ENCODE results near the gene KLF14. TPM values are rescaled to one million over a fixed set of nuclear protein-coding genes. Genes with fewer than 3 reads are reported as not detected.

KLF14 gene
- total RNA-seq, 2 experiments from 2014 or later: not detected

- no peaks in the 10 kb centered on the region for H3K36me3 Mint-ChIP-seq (ENCODE audit: low read depth)
- H3K4me3 Mint-ChIP-seq: no peak overlapping the region
- no peak for ATAC-seq
- H3K27me3 Mint-ChIP-seq (ENCODE audit: low read depth): peaks cover 27% of the 10 kb centered on the region
- no peak overlapping the region for H3K27ac Mint-ChIP-seq
- DNase-seq: no peak
- H3K4me1 Mint-ChIP-seq (ENCODE audit: low read depth): no peaks in the 10 kb centered on the region
- ChIA-PET CTCF (interaction anchor here (1.4 kb wide), 1 partner anchor 17 kb away, joined by 3 read pairs; no protein-coding TSS in a partner anchor), POLR2A (no interaction called here)
- no peaks in the 10 kb centered on the region for H3K9me3 Mint-ChIP-seq (ENCODE audit: insufficient read depth)
Measured at GRCh38 chr7:130741331-130741995, 7.5 kb upstream of the KLF14 start.

- Mint-ChIP-seq H3K36me3 (ENCODE audit: low read depth) (no peaks in the 10 kb centered on the region), H3K9me3 (ENCODE audit: insufficient read depth) (no peaks in the 10 kb centered on the region), H3K4me3 (no peak overlapping the region), H3K27me3 (ENCODE audit: low read depth) (peaks cover 34% of the 10 kb centered on the region), H3K27ac (no peak overlapping the region), H3K4me1 (ENCODE audit: low read depth) (no peaks in the 10 kb centered on the region)
- ChIA-PET POLR2A (no interaction called here), CTCF (no interaction called here)
- no peak for DNase-seq
- ATAC-seq: no peak
Measured at GRCh38 chr7:130740606-130741005, 6.6 kb upstream of the KLF14 start.

- Mint-ChIP-seq H3K27me3 (ENCODE audit: low read depth) (peaks cover 48% of the 10 kb centered on the region), H3K27ac (no peak overlapping the region), H3K36me3 (ENCODE audit: low read depth) (peaks cover 8% of the 10 kb centered on the region), H3K4me1 (ENCODE audit: low read depth) (peaks cover 11% of the 10 kb centered on the region), H3K9me3 (ENCODE audit: insufficient read depth) (peaks cover 11% of the 10 kb centered on the region), H3K4me3 (no peak overlapping the region)
- ATAC-seq: no peak
- DNase-seq: no peak
- POLR2A ChIA-PET: no interaction called here
- CTCF ChIA-PET: no interaction called here
Measured at GRCh38 chr7:130736298-130736900, 2.4 kb upstream of the KLF14 start.

GRCh38 chr7:130734815-130735716 is 1.1 kb upstream of the KLF14 start:
- POLR2A ChIA-PET: no interaction called here

GRCh38 chr7:130732980-130733930 is 752 bp downstream of the KLF14 start:
- Mint-ChIP-seq H3K27me3 (ENCODE audit: low read depth) (peaks cover 71% of the 10 kb centered on the region), H3K4me3 (peak overlapping the region; percentile 49), H3K4me1 (ENCODE audit: low read depth) (peaks cover 11% of the 10 kb centered on the region), H3K9me3 (ENCODE audit: insufficient read depth) (peaks cover 12% of the 10 kb centered on the region), H3K36me3 (ENCODE audit: low read depth) (peaks cover 8% of the 10 kb centered on the region), H3K27ac (peak overlapping the region; percentile 40)
- peak; percentile 27 for DNase-seq
- CTCF ChIA-PET: no interaction called here
- POLR2A ChIA-PET: no interaction called here
- ATAC-seq: peak; percentile 61

More at GRCh38 chr7:130734815-130735716, 1.1 kb upstream of the KLF14 start:
- Mint-ChIP-seq H3K27me3 (ENCODE audit: low read depth) (peaks cover 60% of the 10 kb centered on the region), H3K9me3 (ENCODE audit: insufficient read depth) (peaks cover 12% of the 10 kb centered on the region), H3K4me3 (peak overlapping the region; percentile 83), H3K4me1 (ENCODE audit: low read depth) (peaks cover 11% of the 10 kb centered on the region), H3K27ac (no peak overlapping the region), H3K36me3 (ENCODE audit: low read depth) (peaks cover 8% of the 10 kb centered on the region)
- DNase-seq (no peak), ATAC-seq (no peak)
- CTCF ChIA-PET: no interaction called here

GRCh38 chr7:130723784-130724183 is 10.2 kb downstream of the KLF14 start:
- Mint-ChIP-seq H3K9me3 (ENCODE audit: insufficient read depth) (no peaks in the 10 kb centered on the region), H3K4me1 (ENCODE audit: low read depth) (no peaks in the 10 kb centered on the region), H3K27ac (no peak overlapping the region), H3K36me3 (ENCODE audit: low read depth) (no peaks in the 10 kb centered on the region), H3K27me3 (ENCODE audit: low read depth) (peaks cover 28% of the 10 kb centered on the region), H3K4me3 (no peak overlapping the region)
- no peak for ATAC-seq
- no peak for DNase-seq
- CTCF ChIA-PET: interaction anchor here (1.1 kb wide), 1 partner anchor 34 kb away, joined by 6 read pairs; no protein-coding TSS in a partner anchor
- POLR2A ChIA-PET: no interaction called here

GRCh38 chr7:130721486-130722277 is 12.3 kb downstream of the KLF14 start:
- no peak overlapping the region for H3K27ac Mint-ChIP-seq
- H3K4me1 Mint-ChIP-seq (ENCODE audit: low read depth): no peaks in the 10 kb centered on the region
- ATAC-seq (no peak), DNase-seq (peak; percentile 25)
- no peaks in the 10 kb centered on the region for H3K36me3 Mint-ChIP-seq (ENCODE audit: low read depth)
- ChIA-PET CTCF (interaction anchor here (0.6 kb wide), 1 partner anchor 479 kb away, joined by 4 read pairs; no protein-coding TSS in a partner anchor), POLR2A (no interaction called here)
- H3K4me3 Mint-ChIP-seq: no peak overlapping the region
- no peaks in the 10 kb centered on the region for H3K9me3 Mint-ChIP-seq (ENCODE audit: insufficient read depth)
- peaks cover 18% of the 10 kb centered on the region for H3K27me3 Mint-ChIP-seq (ENCODE audit: low read depth)

- ChIA-PET CTCF (no interaction called here), POLR2A (no interaction called here)
- no peak for DNase-seq
- H3K9me3 Mint-ChIP-seq (ENCODE audit: insufficient read depth): no peaks in the 10 kb centered on the region
- no peak overlapping the region for H3K4me3 Mint-ChIP-seq
- no peaks in the 10 kb centered on the region for H3K4me1 Mint-ChIP-seq (ENCODE audit: low read depth)
- H3K27me3 Mint-ChIP-seq (ENCODE audit: low read depth): peaks cover 13% of the 10 kb centered on the region
- H3K36me3 Mint-ChIP-seq (ENCODE audit: low read depth): no peaks in the 10 kb centered on the region
- H3K27ac Mint-ChIP-seq: no peak overlapping the region
- no peak for ATAC-seq
Measured at GRCh38 chr7:130719541-130719940, 14.5 kb downstream of the KLF14 start.

- no peak overlapping the region for H3K4me3 Mint-ChIP-seq
- DNase-seq (no peak), ATAC-seq (no peak)
- no peaks in the 10 kb centered on the region for H3K36me3 Mint-ChIP-seq (ENCODE audit: low read depth)
- POLR2A ChIA-PET: no interaction called here
- H3K27ac Mint-ChIP-seq: no peak overlapping the region
- no peaks in the 10 kb centered on the region for H3K9me3 Mint-ChIP-seq (ENCODE audit: insufficient read depth)
- no peaks in the 10 kb centered on the region for H3K4me1 Mint-ChIP-seq (ENCODE audit: low read depth)
- H3K27me3 Mint-ChIP-seq (ENCODE audit: low read depth): peaks cover 16% of the 10 kb centered on the region
- CTCF ChIA-PET: no interaction called here
Measured at GRCh38 chr7:130712416-130712815, 21.6 kb downstream of the KLF14 start.

GRCh38 chr7:130708766-130709165 is 25.2 kb downstream of the KLF14 start:
- Mint-ChIP-seq H3K27me3 (ENCODE audit: low read depth) (peaks cover 32% of the 10 kb centered on the region), H3K36me3 (ENCODE audit: low read depth) (no peaks in the 10 kb centered on the region), H3K4me1 (ENCODE audit: low read depth) (no peaks in the 10 kb centered on the region), H3K9me3 (ENCODE audit: insufficient read depth) (peaks cover 4% of the 10 kb centered on the region), H3K4me3 (no peak overlapping the region), H3K27ac (no peak overlapping the region)
- ATAC-seq: no peak
- no peak for DNase-seq
- POLR2A ChIA-PET: no interaction called here
- CTCF ChIA-PET: interaction anchor here (0.8 kb wide), 1 partner anchor 8 kb away, joined by 3 read pairs; no protein-coding TSS in a partner anchor

GRCh38 chr7:130708001-130708400 is 26.0 kb downstream of the KLF14 start:
- POLR2A ChIA-PET: no interaction called here
- peaks cover 29% of the 10 kb centered on the region for H3K27me3 Mint-ChIP-seq (ENCODE audit: low read depth)
- no peak overlapping the region for H3K4me3 Mint-ChIP-seq
- no peak overlapping the region for H3K27ac Mint-ChIP-seq
- H3K9me3 Mint-ChIP-seq (ENCODE audit: insufficient read depth): peaks cover 4% of the 10 kb centered on the region
- no peaks in the 10 kb centered on the region for H3K36me3 Mint-ChIP-seq (ENCODE audit: low read depth)
- ATAC-seq (no peak), DNase-seq (no peak)
- CTCF ChIA-PET: no interaction called here
- no peaks in the 10 kb centered on the region for H3K4me1 Mint-ChIP-seq (ENCODE audit: low read depth)

Measured in activated CD8-positive, alpha-beta T cell treated with anti-CD3 and anti-CD28 coated beads, Interleukin-2, amount 10 ng/mL, durations not matched to agents 7 days and 5 days (primary cell).